NCI-H1092 treated with DMSO at 0.1 percent for 48 hours (cell line): ENCODE data around the gene RHNO1.
A peak's percentile ranks its signal among the peaks of the same experiment; 100 is the strongest.

Experiments
- DNase-seq: peaks from one replicate; lab custom pipeline; 2025; lab: John Stamatoyannopoulos, UW

Gene RHNO1

GRCh38 chr12:2902272-2902880, 25.4 kb downstream of the RHNO1 start:
- peak; percentile 86 for DNase-seq

- no peak for DNase-seq
These were observed 27.2 kb downstream of the RHNO1 start for GRCh38 chr12:2904260-2904659.

- DNase-seq: no peak
These were observed 35.2 kb downstream of the RHNO1 start for GRCh38 chr12:2912216-2912575.

- DNase-seq: no peak
These were observed 42.2 kb downstream of the RHNO1 start for GRCh38 chr12:2919249-2919648.

GRCh38 chr12:2922329-2922728, 45.3 kb downstream of the RHNO1 start:
- no peak for DNase-seq

- DNase-seq: no peak
These were observed 46.0 kb downstream of the RHNO1 start for GRCh38 chr12:2923057-2923456.

GRCh38 chr12:2924019-2924418, 47.0 kb downstream of the RHNO1 start:
- DNase-seq: no peak

GRCh38 chr12:2925322-2925995, 48.4 kb downstream of the RHNO1 start:
- no peak for DNase-seq

GRCh38 chr12:2930865-2931264, 53.8 kb downstream of the RHNO1 start:
- no peak for DNase-seq

GRCh38 chr12:2933586-2933985, 56.6 kb downstream of the RHNO1 start:
- DNase-seq: no peak

- no peak for DNase-seq
These were observed 57.3 kb downstream of the RHNO1 start for GRCh38 chr12:2934371-2934770.

- DNase-seq: no peak
These were observed 59.3 kb downstream of the RHNO1 start for GRCh38 chr12:2936301-2936700.

- no peak for DNase-seq
These were observed 60.5 kb downstream of the RHNO1 start for GRCh38 chr12:2937500-2937899.
